B cell (primary cell): Measurements from ENCODE around the gene ANGPTL8.

ENCODE experiments used
- CTCF ChIP-seq: fragments of 200-600 bp; IDR thresholded peaks from one replicate; pipeline ENCODE4 v1.8.0; 2022; ENCODE audit warnings: antibody characterized with exemption, mild to moderate bottlenecking
- EZH2 ChIP-seq: IDR thresholded peaks from 2 replicates; pipeline ENCODE4 v1.6.1; 2012; ENCODE audit warnings: borderline replicate concordance, low read depth, mild to moderate bottlenecking, moderate library complexity, low read length; ENCODE audit not compliant: insufficient read depth, poor library complexity, severe bottlenecking

GRCh38 chr19:11278670-11279069, 39.3 kb downstream of the ANGPTL8 start:
- no peak for TF ChIP-seq CTCF
- TF ChIP-seq EZH2, result no peak
